Fibroblast of the conjunctiva (primary cell): ENCODE data around the gene ZNF236.

ENCODE experiments used
- DNase-seq: peaks from one replicate; pipeline ENCODE4 v3.0.0-alpha.2; 2010; ENCODE audit warnings: low read depth

The ZNF236 gene

DNA sequence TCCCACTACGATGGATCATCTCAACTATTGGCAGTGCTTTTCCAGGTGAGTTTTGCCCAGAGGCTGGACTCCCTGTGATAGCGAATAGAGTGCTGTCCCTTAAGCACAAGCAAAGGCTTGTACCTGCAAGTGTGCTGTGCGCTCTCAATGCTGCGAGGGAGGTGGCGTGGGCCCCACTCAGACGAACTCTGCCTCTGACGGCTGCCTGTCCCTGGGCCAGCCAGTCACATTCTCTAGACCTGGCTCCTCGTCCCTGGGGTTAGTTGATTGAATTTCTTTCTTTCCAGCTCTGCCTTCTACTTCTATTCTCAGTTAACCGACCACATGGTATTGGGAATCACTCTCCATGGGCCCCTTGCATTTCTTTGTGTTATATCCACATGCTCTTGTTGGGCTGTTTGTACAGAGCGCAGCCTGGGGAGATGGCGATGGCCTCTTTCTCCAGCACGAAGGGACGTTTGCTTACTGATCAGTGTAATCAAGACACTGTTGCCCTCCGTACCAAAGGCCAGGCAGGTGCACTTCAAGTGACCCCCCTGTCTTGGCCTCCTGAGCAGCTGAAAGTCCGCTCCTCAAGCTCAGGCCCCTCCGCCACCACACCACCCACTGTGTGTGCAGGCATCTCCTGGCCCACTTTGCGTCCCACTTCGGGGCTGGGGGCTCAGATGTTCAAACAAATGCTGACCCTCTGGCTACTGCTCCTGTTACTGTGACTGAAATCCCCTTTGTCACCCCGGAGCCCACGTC is 151.3 kb downstream of the ZNF236 start:
- no peak for DNase-seq

DNA sequence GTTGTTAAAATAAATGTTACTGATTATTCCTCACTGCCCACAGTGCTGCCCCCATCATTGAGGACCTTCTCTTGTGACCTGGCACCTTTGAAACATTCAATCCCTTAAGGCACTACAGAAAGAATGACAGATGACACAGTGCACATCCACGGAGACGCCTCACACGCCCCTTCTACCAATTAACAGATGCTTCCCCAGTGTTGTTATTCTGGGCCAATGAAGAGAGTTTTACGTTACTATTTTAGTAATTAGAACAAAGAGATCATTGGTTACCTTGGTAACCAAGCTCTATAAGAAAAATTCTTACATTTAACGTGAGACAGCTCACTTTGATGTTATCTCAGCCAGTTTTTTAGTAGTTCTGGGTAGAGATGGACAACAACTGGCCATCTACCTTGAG is 152.0 kb downstream of the ZNF236 start:
- DNase-seq, result no peak

- no peak for DNase-seq
These were observed 153.3 kb downstream of the ZNF236 start for GRCh38 chr18:76975577-76976110.

DNA sequence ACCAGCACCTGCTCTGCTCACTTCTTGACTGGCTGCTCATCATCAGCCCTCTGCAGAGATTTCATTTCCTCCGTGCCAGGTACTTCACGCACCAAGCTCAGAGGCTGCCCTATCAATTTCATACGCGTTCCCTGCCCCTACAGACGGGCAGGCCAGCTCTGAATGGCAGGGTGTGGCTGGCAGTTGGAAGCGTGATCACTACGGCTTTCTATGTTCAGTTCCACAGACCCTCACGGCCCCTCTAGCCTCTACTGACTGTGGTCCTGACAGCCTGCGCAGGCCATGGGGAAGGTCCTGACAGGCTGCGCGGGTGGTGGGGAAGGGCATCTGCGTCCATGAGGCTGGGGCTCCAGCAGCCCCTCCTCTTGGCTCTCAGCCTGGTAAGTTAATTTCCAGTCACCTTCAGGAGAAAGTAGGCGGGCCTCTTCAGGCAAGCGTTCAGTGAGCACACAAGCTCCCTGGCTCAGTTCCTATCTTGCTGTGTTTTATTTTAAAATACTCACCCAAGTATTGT is 154.8 kb downstream of the ZNF236 start:
- DNase-seq, result no peak

- no peak for DNase-seq
These were observed 155.4 kb downstream of the ZNF236 start for GRCh38 chr18:76977684-76978232.

DNA sequence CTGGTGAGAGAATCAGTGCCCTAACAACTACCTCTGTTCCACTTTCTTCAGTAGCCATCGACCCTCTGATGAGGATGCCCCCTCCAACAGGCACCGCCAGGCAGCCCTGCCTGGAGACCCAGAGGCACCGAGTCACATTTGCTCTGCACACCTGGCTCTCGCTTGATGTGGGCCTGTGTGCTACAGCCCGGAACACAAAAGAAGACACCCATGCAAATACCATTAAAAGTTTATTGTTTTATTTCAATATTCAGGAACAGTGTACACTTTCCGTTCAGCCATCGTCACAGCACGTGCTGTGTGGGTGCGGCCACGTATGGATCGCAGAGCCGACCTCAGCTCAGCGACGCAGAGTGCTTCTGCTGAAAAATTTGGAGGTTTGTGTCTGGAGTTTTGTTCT is 156.3 kb downstream of the ZNF236 start:
- DNase-seq, result no peak

GRCh38 chr18:76979111-76979751 is 156.9 kb downstream of the ZNF236 start:
- no peak for DNase-seq

GRCh38 chr18:76979906-76980305 is 157.5 kb downstream of the ZNF236 start:
- DNase-seq, result no peak

GRCh38 chr18:76980663-76981395 is 158.5 kb downstream of the ZNF236 start:
- no peak for DNase-seq

- DNase-seq, result no peak
These were observed 159.1 kb downstream of the ZNF236 start for GRCh38 chr18:76981396-76981968.

DNA sequence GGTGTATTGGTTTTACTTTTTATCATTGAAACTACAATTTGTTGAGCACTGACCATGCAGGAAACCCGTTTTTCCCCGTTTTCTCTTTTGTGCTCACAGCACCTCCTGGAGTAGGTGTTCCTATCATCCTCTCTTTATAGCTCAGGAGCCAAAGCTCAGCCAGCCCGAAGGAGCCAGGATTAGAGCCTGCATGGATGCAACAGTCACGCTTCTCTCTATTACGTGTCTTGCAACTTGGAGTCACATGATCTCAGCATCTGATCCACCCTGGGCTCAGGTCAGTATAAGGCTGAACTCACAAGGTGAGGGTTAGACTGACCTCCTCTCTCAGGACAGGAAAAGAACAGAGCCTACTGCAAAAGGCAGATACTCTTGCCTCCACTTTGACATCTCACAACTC is 159.7 kb downstream of the ZNF236 start:
- DNase-seq, result no peak

DNA sequence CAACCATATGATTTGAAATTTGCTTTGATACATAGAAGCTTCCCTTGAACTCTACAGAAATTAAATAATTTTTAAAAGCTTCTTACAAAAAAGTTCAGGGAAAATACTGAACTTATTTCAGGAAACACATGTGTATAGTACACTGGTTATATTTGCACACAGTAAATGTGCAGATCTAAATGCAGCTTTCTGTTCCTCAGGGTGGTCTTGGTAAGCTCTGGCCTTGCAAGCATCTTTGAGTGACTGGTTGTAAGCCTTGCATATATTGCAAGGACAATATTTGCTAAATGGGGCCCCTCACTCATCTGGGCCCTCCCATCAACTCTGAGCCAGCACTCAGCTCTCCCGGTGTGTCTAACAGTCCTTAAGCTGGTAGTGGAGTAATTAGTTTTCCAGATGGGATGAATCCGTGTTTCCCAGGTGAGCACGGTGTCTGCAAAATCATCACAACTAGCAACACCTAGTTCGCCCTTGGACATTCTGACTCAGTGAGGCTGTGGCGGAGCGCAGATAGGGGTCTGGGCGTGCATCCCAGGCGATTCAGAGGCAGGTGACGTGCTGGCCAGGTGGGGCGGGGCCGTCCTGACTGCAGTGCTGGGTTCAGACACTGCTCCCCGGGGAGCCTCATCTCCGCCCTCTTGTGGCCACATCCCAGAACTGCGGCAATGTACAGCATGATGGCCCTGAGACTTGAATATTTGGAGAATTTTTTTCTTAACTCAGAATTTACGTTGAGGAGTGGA is 160.7 kb downstream of the ZNF236 start:
- peak; percentile 43 for DNase-seq

- no peak for DNase-seq
These were observed 161.3 kb downstream of the ZNF236 start for GRCh38 chr18:76983613-76984051.

DNA sequence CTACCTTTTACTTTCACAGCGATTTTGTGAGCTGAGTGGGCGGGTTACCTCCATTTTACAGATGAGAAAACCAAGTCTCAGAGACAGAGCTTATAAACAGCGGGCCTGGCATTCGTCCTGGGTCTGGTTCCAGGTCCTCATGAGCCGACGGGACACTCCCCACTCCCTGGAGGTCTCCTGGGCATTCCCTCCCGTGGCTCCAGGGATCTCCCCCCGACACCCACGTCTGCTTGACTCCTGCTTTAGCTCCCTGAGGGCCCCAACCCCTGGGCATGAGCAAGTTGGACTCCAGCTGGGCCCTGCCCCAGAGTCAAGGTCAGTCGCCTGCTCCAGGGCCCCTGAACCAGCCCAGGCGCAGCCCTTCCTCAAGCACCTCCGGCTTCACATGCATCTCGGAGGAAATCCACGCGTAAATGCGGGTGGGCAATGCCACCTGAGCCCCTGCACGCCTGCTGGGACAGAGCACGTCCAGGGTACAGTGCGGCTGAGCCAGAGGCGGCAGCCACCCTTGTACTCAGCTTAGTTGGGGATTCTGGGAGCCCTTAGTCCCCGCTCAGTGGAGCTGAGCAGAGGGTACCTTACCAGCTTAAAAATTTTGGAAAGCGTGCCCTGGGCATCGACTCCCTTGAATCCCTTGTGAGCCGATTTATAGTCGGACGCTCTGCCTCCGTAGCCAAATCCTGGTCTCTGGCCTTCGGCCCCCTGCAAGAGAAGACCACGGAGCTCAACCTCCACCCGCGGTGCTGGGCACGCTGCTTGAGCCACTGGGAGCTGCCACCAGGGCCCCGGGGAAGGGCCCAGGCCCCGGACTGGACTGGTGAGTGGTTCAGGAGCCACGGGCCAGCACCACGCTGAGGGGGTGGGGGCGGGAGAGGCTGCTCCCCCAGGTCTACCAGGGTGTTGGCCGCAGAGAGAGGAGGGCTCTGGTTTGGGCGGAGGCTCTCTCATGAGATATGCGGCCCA is 162.1 kb downstream of the ZNF236 start:
- DNase-seq, result no peak

DNA sequence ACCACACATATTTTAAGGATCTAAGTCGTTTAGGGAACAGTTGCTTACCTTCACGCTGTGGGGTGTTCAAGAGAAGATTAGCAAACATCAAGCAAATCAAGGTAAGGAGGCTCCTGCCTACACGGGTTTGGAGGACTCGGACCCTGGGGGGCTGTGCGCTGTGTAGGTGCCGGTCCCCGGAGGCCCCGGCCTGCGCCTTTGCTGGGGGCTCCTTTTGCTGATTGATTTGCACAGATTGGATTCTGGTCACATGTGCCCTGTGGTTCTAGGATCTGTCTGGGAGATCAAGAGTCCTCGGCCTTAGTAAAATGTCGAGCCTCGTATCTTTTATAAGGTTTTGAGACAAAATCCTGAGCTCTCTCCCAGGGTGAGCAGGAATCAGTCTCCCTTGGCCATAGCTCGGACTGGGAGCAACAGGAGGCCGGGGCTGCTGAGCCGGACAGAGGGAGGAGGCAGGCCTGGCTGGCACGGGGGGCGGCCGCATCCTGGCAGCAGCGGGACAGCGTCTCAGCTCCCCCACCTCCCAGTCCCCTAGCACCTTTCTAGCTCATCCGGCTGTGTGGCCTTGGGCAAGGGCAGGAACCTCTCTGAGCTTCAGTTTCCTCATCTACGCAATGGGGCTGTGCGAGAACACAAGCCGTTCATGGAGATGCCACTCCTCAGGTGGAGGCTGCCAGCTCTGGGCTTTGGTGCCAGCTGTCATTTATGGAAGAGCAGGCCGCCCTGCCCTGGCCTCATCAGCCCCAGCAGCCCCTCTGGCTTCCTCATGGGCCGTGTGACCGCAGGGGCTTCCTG is 163.0 kb downstream of the ZNF236 start:
- no peak for DNase-seq

- DNase-seq, result no peak
These were observed 163.5 kb downstream of the ZNF236 start for GRCh38 chr18:76985951-76986236.

DNA sequence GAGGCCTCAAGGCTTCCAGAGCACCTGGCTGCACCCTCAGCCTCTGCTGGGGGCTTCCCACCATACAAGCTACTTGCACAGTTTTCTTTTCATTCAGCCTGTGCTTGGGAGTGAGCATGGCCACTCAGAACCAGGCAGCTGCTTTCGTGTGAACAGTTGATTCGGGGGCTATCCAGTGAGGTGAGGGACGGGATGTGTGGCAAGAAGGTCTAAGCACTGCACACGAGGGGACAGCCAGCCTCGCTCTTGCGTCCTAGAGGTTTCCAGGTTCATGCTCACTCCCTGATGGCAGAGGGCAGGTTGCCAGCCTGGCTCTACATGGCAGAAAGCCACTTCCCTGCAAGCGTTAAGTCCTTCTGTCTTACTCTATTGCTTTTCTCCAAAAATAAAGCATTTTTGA is 164.0 kb downstream of the ZNF236 start:
- DNase-seq, result no peak

- no peak for DNase-seq
These were observed 165.9 kb downstream of the ZNF236 start for GRCh38 chr18:76988031-76988826.
